NCI-H69 (cell line): ENCODE results near the gene TRIM47.

Source experiments
- DNase-seq: peaks from one replicate; lab custom pipeline; 2025; lab: John Stamatoyannopoulos, UW

The TRIM47 gene

GRCh38 chr17:75909051-75909811 is 30.9 kb upstream of the TRIM47 start:
- peak; percentile 98 for DNase-seq

GRCh38 chr17:75908201-75908600 is 29.8 kb upstream of the TRIM47 start:
- peak; percentile 70 for DNase-seq

DNA sequence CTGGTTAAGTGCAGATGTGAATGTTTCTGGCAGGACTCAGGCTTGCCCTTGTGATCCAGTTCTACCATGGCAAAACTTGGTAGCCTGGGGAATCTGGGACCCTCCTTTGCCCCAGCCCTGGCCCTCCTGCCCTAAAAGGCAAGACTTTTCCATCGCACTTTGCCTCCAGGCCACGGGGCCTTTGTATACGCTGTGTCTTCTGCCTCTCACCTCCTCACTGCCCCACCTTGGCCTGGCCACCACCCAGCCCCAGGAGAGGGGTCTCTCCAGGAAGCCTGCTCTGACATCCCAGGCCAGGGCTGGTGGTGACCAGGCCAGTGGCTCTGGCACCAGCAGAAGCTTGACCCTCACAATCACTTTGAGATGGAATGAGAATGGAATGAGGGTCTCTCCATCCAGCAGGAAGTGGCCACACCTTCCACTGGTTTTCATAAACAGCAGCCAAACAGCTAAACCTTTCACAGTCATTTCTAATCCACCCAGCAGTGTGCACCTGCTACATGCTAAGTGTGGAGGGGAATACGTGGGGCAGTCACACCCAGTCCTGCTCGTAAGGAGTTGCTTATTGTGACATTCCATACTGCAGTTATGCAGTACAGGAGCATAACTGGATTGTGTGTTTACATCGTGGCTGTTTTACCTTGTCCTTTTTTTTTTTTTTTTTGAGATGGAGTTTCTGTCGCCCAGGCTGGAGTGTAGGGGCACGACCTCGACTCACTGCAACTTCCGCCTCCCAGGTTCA is 27.9 kb upstream of the TRIM47 start:
- no peak for DNase-seq

DNA sequence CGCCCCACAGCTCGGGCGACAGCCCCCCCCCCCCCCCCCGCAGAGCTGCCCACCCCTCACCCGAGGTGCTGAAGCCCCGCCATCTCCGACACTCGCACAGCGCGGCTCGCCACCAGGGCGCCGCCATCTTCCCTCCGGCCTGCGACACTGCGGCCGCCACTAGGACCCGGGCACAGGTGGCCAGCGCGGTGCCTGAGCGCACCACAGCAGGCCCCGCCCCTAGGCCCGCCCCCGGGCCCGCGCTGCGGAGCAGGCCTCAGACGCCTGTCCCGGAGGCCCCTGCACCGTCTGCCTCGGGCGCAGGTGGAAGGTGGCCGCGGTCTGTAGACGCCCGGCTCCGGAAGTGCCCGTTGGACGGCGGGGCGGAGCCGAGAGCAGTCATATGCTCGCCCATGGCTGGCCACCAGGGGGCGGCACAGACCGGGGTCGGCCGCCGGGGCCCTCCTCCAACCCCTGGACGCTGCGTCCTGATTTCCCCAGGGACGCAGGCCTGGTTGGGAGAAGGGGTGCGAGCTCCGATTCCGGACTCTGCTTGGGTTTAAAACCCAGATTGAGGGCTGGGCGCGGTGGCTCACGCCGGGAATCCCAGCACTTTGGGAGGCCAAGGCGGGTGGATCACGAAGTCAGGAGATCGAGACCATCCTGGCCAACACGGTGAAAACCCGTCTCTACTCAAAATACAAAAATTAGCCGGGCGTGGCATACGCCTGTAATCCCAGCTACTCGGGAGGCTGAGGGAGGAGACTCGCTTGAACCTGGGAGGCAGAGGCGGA is 26.6 kb upstream of the TRIM47 start, which contains the start of gene MRPL38:
TSS of gene MRPL38 (minus strand) at position 136 of the 773 bp plus-strand sequence. CDS start at position 127, 9 bp downstream.
- DNase-seq: peak; percentile 99

DNA sequence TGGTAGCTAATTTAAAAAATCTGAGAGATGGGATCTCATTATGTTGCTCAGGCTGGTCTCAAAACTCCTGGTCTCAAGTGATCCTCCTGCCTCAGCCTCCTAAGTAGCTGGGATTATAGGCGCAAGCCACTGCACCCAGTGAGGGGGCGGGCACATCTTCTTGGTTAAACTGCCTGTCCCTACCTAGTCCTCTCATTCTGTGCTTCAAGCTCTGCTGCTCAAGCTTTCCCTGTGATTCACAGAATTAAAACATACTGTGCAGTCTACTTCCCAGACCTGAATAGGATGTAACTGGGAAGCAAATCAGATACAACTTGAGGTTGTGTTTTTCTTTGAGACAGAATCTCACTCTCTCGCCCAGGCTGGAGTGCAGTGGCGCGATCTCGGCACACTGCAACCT is 24.0 kb upstream of the TRIM47 start:
- no peak for DNase-seq

DNA sequence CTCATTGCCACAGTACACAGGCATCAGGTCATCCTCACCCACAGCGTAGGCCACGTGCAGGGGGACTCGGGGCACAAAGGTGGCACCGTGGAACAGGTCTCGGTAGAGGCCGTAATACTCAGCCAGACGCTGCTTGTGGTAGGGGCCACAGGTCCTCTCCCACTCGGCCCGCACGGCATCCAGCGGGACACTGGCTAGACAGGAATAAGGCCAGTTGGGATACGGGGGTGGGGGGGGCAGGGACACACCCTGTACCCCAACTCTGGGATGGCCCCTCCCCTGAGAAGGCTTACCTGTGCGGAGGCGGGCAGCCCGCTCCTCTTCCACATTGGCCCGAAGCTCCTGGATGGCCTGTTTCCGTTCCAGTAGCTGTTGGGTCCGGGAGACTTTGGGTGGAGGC is 23.3 kb upstream of the TRIM47 start:
- DNase-seq: no peak

DNA sequence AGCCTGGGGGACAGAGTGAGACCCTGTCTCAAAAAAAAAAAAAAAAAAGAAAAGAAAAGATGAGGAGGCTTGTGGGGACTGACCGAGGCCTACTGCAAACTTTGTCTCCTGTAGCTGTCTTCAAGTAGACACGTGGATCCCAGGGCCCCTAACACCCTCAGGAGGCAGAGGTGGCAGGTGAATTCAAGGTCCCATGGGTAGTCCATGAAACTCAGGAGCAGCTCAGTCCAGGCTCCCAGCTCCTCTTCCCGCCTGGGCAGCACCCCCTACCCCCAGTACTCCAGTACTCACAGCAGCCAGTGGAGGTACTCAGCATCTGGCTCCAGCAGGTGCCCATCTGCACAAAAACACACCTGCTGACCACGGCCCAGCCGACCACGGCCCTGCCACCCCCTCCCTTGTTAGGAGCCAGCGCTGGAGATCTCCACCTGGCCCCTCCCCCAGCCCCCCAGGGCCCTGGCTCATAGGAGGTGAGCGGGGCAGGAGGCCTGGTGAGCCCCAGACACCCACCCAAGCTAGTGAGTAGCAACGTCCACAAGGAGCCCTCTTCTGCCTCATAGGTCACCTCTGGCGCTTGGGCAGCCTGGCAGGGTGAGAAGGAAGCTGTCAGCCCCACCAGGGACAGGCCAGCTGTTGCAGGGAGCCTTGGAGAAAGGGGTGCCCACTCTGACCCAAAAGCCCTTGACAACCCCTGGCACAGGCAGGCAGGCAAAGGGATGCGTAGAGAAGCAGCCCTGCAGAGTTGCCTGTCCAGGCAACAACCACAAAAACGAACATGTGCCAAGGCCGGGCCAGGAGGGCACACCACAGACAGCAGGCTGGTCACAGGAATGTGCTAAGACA is 22.5 kb upstream of the TRIM47 start:
- DNase-seq: no peak

DNA sequence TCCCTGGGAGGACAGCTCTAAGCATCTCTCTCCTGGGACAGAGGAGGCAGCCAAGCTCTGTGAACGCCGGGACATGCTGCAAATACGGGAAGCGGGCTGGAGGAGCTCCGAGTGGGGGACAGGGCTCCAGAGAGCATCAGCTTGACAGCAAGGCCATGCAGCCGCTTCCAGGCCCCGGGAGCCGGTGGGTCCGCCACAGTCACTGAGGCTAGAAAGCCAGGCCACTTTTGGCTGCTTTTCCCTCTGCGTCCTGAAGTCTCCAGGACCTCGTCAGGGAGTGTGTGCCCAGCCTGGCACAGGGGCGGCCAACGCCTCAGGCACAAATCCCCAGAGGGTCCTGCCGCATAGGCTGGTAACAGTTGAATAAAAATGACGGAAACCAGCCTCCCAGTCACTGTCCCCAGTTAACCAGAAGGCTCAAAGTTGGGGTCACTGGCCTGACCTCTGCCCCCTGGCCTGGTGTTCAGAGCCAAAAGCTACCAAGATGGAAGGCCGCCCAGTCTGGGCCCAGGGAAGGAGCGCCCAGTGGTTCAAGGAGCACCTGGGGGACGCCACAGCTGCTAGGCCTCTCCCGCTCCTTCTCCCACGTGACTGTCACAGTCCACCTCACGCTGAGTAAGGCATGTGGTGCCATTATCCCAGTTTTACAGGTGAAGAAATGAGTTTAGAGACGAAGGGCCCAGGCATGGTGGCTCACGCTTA is 21.5 kb upstream of the TRIM47 start:
- DNase-seq: no peak

GRCh38 chr17:75899353-75899752 is 21.0 kb upstream of the TRIM47 start:
- DNase-seq: no peak

GRCh38 chr17:75898791-75899190 is 20.4 kb upstream of the TRIM47 start:
- no peak for DNase-seq

DNA sequence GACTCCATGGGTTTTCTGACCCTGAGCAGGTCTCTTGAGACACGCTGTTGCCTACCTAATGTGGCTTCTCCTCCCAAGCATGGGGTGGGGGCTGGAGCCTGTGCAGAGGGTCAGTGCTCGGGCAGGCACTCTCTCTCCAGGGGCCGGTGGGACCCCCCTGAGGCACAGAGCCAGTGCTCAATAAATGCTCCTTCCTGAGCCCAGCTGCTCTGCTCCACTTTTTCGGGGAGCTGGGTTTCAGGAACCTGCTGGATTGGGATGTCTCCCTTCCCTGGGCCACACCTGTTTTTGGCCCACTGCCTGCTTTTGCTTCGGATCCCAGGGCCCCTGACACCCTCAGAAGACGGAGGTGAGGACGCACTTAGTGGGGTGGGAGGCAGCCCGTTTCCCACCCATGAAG is 19.7 kb upstream of the TRIM47 start:
- DNase-seq: no peak

DNA sequence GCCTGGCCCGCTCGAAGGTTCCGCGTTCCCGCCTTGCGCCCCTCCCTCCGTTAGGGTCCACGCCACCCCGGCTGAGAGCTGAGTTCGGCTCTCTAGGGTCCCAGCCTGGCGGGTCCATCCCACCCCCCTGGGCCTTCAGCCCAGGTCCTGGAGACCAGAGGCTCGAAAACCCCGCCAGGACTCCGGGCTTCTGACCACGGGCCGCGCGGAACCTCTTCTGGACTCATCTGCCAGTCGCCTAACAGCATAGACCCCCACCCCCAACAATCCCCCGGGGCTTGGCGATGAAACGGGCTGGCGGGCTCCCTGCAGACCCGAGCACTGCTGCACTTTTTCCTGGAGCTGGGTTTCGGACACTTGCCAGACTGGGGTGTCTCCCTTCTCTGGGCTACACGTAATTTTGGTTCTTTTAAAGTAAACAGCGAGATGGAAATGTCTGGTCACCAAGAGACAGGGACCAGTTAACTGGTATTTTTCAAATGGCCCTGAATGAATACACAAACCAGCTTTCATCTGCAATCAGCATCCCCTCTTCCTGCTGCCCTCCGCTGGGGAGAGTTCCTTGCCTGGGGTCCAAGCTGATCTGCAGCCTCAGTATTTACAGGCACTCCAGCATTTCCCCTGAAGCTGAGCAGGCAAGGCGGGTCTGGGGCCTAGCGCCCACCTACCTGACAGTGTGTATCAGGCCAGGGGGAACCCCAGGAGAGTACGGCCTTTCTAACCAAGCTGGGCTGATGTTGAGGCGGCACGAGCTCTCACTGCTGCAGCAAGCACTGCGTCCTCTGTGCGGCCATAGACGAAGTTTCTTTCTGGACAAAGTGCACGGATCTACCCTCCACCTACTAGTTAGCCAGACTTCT is 19.0 kb upstream of the TRIM47 start:
- DNase-seq: no peak

- DNase-seq: peak; percentile 91
Observed at GRCh38 chr17:75896415-75897159, 18.2 kb upstream of the TRIM47 start, which contains the start of gene TRIM65. Gene TRIM65 (minus strand): TSS chr17:75896951. CDS start chr17:75896937, 14 bp downstream.

- DNase-seq: peak; percentile 52
Observed at GRCh38 chr17:75895370-75896155, 17.2 kb upstream of the TRIM47 start.

DNA sequence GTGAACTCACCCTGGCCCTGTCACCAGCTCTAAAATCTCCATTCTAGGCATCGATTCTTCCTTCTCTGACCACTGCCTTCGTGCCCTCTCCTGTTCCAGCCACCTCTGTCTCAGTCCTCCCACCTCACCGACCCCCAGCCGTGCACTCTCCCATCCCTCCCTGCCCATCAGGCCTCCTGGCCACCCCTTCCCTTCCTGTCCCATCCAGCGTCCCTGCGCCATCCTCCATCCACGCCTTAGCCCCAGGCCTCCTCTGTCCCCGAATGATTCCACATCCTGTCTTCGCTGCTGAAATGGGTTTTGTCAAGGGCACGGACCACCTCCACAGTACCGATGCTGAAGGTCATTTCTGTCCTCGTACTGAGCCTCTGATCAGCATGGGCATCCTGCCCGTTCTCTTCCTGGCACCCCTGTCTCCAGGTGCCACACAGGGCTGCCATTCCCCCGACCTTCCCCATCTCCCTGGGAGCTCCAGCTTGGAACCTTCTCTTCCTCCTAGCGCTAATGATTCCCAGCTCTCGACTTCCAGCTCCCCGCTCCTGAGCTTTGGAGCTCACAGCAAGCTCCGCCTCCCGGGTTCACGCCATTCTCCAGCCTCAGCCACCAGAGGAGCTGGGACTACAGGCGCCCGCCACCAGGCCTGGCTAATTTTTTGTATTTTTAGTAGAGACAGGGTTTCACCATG is 15.8 kb upstream of the TRIM47 start:
- no peak for DNase-seq

DNA sequence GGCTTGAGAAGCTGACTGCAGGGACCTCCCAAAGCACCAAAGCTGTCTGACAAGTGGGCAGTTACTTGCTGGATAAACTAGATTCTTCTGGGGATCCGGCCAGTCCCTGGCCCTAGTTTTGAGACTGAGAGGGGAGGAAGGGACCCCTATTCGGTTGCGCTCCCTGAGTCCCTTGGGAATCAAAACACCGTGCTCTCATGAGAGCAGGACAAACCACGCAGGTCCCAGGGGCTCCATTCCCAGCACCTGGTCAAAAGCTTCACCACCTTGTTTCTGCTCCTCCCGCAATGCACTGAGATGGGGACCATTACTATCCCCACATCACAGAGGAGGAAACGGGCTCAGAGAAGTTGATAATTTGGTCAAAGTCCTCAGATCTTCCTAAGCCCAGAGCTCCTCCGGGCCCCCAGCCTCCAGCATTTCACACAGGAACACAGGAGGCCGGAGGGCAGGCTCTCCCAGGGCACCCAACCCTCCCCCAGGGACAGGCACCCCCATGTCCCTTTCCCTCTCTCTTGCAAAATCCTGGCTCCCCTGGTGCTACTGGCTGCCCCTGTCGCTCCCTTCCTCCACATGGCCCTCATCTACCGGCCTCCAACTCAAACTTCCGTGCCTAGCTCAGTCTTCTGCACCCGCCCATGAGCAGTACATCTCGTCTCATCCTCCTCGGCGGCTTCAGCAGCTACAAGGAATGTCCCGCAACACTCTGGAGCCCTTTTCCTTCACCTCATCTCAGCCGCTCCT is 15.1 kb upstream of the TRIM47 start:
- DNase-seq: no peak
